IgD-negative memory B cell (primary cell): ENCODE results near the gene DAB2. TPM values are rescaled to one million over a fixed set of nuclear protein-coding genes. Genes with fewer than 3 reads are reported as not detected.
"Not testable (repeated sequence)": the region's sequence is repeated elsewhere in the genome, so short reads cannot be mapped to it uniquely, and the experiment has no call there.

ENCODE experiments used
- H3K27ac Mint-ChIP-seq, 3 donors: one replicate each; pipeline ENCODE4 v1.8.0; 2020 to 2022; ENCODE audit warnings: mild to moderate bottlenecking in 3 of 3, mixed read lengths in 3 of 3, moderate library complexity in 1 of 3
- H3K27me3 Mint-ChIP-seq: one replicate; pipeline ENCODE4 v1.8.0; 2021; ENCODE audit warnings: mixed read lengths
- H3K36me3 Mint-ChIP-seq: one replicate; pipeline ENCODE4 v1.8.0; 2020; ENCODE audit warnings: mild to moderate bottlenecking, mixed read lengths
- H3K4me1 Mint-ChIP-seq, 3 donors: one replicate each; pipeline ENCODE4 v1.8.0; 2020 to 2022; ENCODE audit warnings: mixed read lengths in 3 of 3, mild to moderate bottlenecking in 1 of 3
- H3K4me3 Mint-ChIP-seq, 4 donors: one replicate each; pipeline ENCODE4 v1.8.0; 2020 to 2022; ENCODE audit warnings: mild to moderate bottlenecking in 4 of 4, mixed read lengths in 4 of 4, moderate library complexity in 3 of 4
- H3K9me3 Mint-ChIP-seq, 3 donors: one replicate each; pipeline ENCODE4 v1.8.0; 2020 to 2021; ENCODE audit warnings: mixed read lengths in 3 of 3, mild to moderate bottlenecking in 1 of 3
- polyA plus RNA-seq: library from polyadenylated mRNA; unstranded; fragments of 300-500 nt; fragmentation: Illumina TruSeq; gene quantifications from one replicate; pipeline ENCODE4 v1.2.3, GENCODE V29; 2021

The DAB2 gene
- polyA plus RNA-seq, 1 donor from 2014 or later = 0.20 TPM

GRCh38 chr5:39419796-39420195, 5.0 kb downstream of the DAB2 start:
- Mint-ChIP-seq H3K27ac (no peak overlapping the region), H3K27me3 (peaks cover 16% of the 10 kb centered on the region), H3K36me3 (peaks cover 5% of the 10 kb centered on the region), H3K9me3 (no peaks in the 10 kb centered on the region), H3K4me3 (no peak overlapping the region), H3K4me1 (peaks cover 0 to 2% (median 0%) of the 10 kb centered on the region in 3 donors)

DNA sequence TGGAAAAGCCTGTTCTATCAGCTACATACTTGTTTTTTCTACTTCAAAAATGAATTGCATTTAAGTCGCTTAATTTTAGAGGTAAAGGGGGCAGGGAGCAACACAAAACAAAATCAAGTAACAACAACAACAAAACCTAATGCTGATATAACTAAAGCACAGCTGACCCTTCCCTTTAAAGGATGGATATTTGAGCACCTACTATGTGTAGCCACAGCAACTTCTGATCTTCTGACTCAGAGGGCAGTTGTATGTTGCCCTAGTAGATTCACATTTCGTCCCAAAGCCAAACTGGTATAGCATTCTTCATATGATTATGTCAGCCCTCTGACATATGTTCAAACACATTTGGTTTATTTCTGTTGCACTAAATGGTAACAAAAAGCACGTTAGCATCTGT, 6.8 kb downstream of the DAB2 start:
- no peak overlapping the region for H3K4me3 Mint-ChIP-seq
- no peaks in the 10 kb centered on the region for H3K9me3 Mint-ChIP-seq
- peaks cover 0 to 2% (median 0%) of the 10 kb centered on the region in 3 donors for H3K4me1 Mint-ChIP-seq
- H3K27ac Mint-ChIP-seq = no peak overlapping the region
- H3K36me3 Mint-ChIP-seq = peaks cover 5% of the 10 kb centered on the region
- H3K27me3 Mint-ChIP-seq = peaks cover 9% of the 10 kb centered on the region

DNA sequence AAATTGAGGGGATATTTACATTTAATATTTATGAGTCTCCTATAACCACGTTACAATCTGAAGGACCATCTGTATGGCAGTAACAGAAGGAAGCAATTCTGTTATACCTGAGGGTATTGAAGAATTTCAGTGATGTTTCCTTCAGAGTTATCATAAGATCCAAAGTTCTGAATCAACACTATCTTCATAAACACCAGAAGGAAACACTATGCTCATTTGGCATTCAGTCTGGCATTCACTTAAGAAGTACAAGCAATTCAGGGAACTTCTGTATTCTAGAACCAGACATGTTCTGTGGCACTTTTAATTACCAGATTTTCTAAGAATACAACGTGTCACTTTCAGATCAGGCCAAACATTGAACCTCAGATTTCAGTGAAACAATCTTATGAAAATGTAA, 9.6 kb downstream of the DAB2 start:
- no peaks in the 10 kb centered on the region for H3K9me3 Mint-ChIP-seq
- H3K4me1 Mint-ChIP-seq = no peaks in the 10 kb centered on the region

GRCh38 chr5:39414426-39414825, 10.4 kb downstream of the DAB2 start:
- Mint-ChIP-seq H3K4me1 (no peaks in the 10 kb centered on the region), H3K9me3 (no peaks in the 10 kb centered on the region), H3K36me3 (peaks cover 1% of the 10 kb centered on the region), H3K27me3 (peaks cover 5% of the 10 kb centered on the region), H3K4me3 (no peak overlapping the region), H3K27ac (no peak overlapping the region)

More for the DNA sequence above, 9.6 kb downstream of the DAB2 start:
- no peak overlapping the region for H3K4me3 Mint-ChIP-seq
- H3K27me3 Mint-ChIP-seq = peaks cover 5% of the 10 kb centered on the region
- peaks cover 1% of the 10 kb centered on the region for H3K36me3 Mint-ChIP-seq
- no peak overlapping the region for H3K27ac Mint-ChIP-seq

GRCh38 chr5:39413771-39414170, 11.0 kb downstream of the DAB2 start:
- Mint-ChIP-seq H3K4me3 (no peak overlapping the region), H3K4me1 (no peaks in the 10 kb centered on the region), H3K36me3 (peaks cover 1% of the 10 kb centered on the region), H3K27ac (no peak overlapping the region), H3K27me3 (peaks cover 5% of the 10 kb centered on the region), H3K9me3 (no peaks in the 10 kb centered on the region)

- Mint-ChIP-seq H3K4me1 (no peaks in the 10 kb centered on the region), H3K9me3 (no peaks in the 10 kb centered on the region), H3K27ac (no peak overlapping the region), H3K27me3 (peaks cover 5% of the 10 kb centered on the region), H3K36me3 (peaks cover 3% of the 10 kb centered on the region), H3K4me3 (no peak overlapping the region)
Observed at GRCh38 chr5:39412721-39413394, 11.9 kb downstream of the DAB2 start.

- H3K27ac Mint-ChIP-seq = no peak overlapping the region
- H3K9me3 Mint-ChIP-seq = no peaks in the 10 kb centered on the region
- no peak overlapping the region for H3K4me3 Mint-ChIP-seq
- peaks cover 2% of the 10 kb centered on the region for H3K36me3 Mint-ChIP-seq
- H3K27me3 Mint-ChIP-seq = peaks cover 5% of the 10 kb centered on the region
- no peaks in the 10 kb centered on the region for H3K4me1 Mint-ChIP-seq
Observed at GRCh38 chr5:39411985-39412384, 12.8 kb downstream of the DAB2 start.

DNA sequence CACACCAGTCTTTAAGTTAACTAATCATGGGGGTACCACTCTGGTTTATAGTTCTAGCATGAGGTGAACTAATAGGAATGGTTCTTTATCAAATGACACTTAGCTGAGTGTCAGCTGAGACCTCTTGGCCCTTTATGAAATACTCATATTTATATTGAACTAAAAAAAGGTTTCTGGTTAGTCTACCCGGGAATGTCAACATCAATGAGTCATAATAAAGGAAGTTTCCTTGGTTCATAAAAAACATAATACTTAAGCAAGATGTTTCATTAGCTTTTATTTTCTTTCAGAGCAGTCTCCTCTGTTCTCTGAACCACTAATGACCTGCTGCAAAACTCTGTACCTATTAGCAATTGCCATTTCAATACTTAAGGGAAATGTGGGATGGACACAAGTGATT, 13.7 kb downstream of the DAB2 start:
- Mint-ChIP-seq H3K4me1 (no peaks in the 10 kb centered on the region), H3K27ac (no peak overlapping the region), H3K27me3 (peaks cover 2% of the 10 kb centered on the region), H3K4me3 (no peak overlapping the region), H3K36me3 (peaks cover 2% of the 10 kb centered on the region), H3K9me3 (no peaks in the 10 kb centered on the region)

GRCh38 chr5:39409033-39409432, 15.7 kb downstream of the DAB2 start:
- no peaks in the 10 kb centered on the region for H3K9me3 Mint-ChIP-seq
- H3K27me3 Mint-ChIP-seq = peaks cover 7% of the 10 kb centered on the region
- no peak overlapping the region for H3K27ac Mint-ChIP-seq
- no peaks in the 10 kb centered on the region for H3K4me1 Mint-ChIP-seq
- H3K36me3 Mint-ChIP-seq = peaks cover 2% of the 10 kb centered on the region
- H3K4me3 Mint-ChIP-seq = no peak overlapping the region

- Mint-ChIP-seq H3K4me1 (no peaks in the 10 kb centered on the region), H3K36me3 (peaks cover 2% of the 10 kb centered on the region), H3K27ac (no peak overlapping the region), H3K27me3 (peaks cover 5% of the 10 kb centered on the region), H3K9me3 (no peaks in the 10 kb centered on the region), H3K4me3 (no peak overlapping the region)
Observed at GRCh38 chr5:39405083-39405843, 19.5 kb downstream of the DAB2 start.

GRCh38 chr5:39403761-39404160, 21.0 kb downstream of the DAB2 start:
- not testable (repeated sequence) for H3K9me3 Mint-ChIP-seq, H3K4me3 Mint-ChIP-seq, H3K36me3 Mint-ChIP-seq, H3K4me1 Mint-ChIP-seq, H3K27ac Mint-ChIP-seq, H3K27me3 Mint-ChIP-seq

DNA sequence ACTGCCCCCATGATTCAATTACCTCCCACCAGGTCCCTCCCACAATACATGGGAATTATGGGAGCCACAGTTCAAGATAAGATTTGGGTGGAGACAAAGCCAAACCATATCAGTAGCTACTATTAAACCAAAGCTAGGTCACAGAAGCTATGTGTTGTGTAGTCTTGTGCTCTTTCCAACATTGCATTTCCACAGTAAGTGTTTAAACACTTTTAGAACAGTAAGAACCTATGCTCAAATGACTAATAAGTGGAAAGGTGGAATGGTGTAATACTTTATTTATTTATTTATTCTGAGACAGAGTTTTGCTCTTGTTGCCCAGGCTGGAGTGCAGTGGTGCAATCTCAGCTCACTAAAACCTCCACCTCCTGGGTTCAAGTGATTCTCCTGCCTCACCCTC, 22.6 kb downstream of the DAB2 start:
- H3K9me3 Mint-ChIP-seq = not testable (repeated sequence)

GRCh38 chr5:39400713-39401578, 23.8 kb downstream of the DAB2 start:
- no peak overlapping the region for H3K27ac Mint-ChIP-seq

More for the DNA sequence above, 22.6 kb downstream of the DAB2 start:
- not testable (repeated sequence) for H3K4me1 Mint-ChIP-seq, H3K36me3 Mint-ChIP-seq, H3K4me3 Mint-ChIP-seq, H3K27ac Mint-ChIP-seq, H3K27me3 Mint-ChIP-seq

GRCh38 chr5:39399135-39400036, 25.4 kb downstream of the DAB2 start:
- Mint-ChIP-seq H3K9me3 (no peaks in the 10 kb centered on the region), H3K4me1 (peaks cover 0 to 4% (median 0%) of the 10 kb centered on the region in 3 donors), H3K4me3 (no peak overlapping the region), H3K27ac (no peak overlapping the region), H3K36me3 (peaks cover 3% of the 10 kb centered on the region), H3K27me3 (no peaks in the 10 kb centered on the region)

More at GRCh38 chr5:39400713-39401578, 23.8 kb downstream of the DAB2 start:
- Mint-ChIP-seq H3K4me1 (peaks cover 0 to 4% (median 0%) of the 10 kb centered on the region in 3 donors), H3K9me3 (no peaks in the 10 kb centered on the region), H3K36me3 (peaks cover 3% of the 10 kb centered on the region), H3K4me3 (no peak overlapping the region), H3K27me3 (peaks cover 5% of the 10 kb centered on the region)
